SK-N-MC (cell line): ENCODE measurements around the gene SYTL1.

ENCODE experiments used
- DNase-seq: peaks from one replicate; pipeline ENCODE4 v3.0.0-alpha.2; 2011; ENCODE audit warnings: low read depth, low spot score
- H3K27ac ChIP-seq: fragments of 200-600 bp; sonication (generic); 2 replicates; pipeline ENCODE4 v1.5.1; 2016; ENCODE audit warnings: mixed run types
- H3K36me3 ChIP-seq: fragments of 200-600 bp; sonication (generic); 2 replicates; pipeline ENCODE4 v1.6.1; 2017; ENCODE audit warnings: antibody characterized with exemption, low read length, mixed read lengths; ENCODE audit not compliant: insufficient read depth
- H3K4me3 ChIP-seq: fragments of 200-600 bp; sonication (generic); 2 replicates; pipeline ENCODE4 v1.5.1; 2016
- H3K9ac ChIP-seq: fragments of 200-600 bp; sonication (generic); 2 replicates; pipeline ENCODE4 v1.8.0; 2017; ENCODE audit warnings: mixed run types, mixed read lengths; ENCODE audit not compliant: insufficient read length
- H3K9me3 ChIP-seq: fragments of 200-600 bp; sonication (generic); 2 replicates; pipeline ENCODE4 v1.6.1; 2017; ENCODE audit warnings: low read depth, mild to moderate bottlenecking, antibody characterized with exemption, low read length, moderate library complexity, mixed read lengths
- EZH2 ChIP-seq: fragments of 200-600 bp; sonication (generic); IDR thresholded peaks from one replicate; pipeline ENCODE4 v1.6.1; 2017; ENCODE audit warnings: antibody characterized with exemption
- FOXP2 ChIP-seq: optimal IDR thresholded peaks from 2 replicates; pipeline ENCODE3; 2011; ENCODE audit warnings: mild to moderate bottlenecking, moderate library complexity; ENCODE audit not compliant: insufficient read depth; ENCODE audit errors: extremely low read length, control extremely low read depth
- POLR2AphosphoS5 ChIP-seq: IDR thresholded peaks from 2 replicates; pipeline ENCODE4 v1.6.1; 2012; ENCODE audit warnings: mild to moderate bottlenecking, low read depth, low read length, borderline replicate concordance

Gene SYTL1

DNA sequence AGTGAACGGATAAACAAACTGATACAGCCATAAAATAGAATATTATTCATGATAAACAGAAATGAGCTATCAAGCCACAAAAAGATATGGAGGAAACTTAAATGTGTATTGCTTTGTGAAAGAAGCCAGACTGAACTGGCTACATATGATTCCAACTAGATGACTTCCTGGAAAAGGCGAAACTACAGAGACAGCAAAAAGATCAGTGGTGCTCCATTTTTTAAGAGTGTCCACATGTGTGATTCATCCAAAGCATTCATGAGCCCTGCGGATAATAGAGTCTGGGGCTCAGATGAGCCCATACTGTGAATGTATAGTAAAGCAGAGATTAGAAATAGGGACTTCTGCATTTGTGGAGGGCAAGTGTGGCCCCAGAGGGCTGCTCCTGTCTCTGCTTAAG lies 27.7 kb upstream of the SYTL1 start:
- no peak overlapping the region for H3K4me3 ChIP-seq
- DNase-seq = no peak
- H3K9ac ChIP-seq = no peak overlapping the region
- H3K27ac ChIP-seq = no peak overlapping the region
- TF ChIP-seq EZH2 (no peak), POLR2AphosphoS5 (no peak), FOXP2 (no peak)
- H3K36me3 ChIP-seq = no peaks in the 10 kb centered on the region
- no peaks in the 10 kb centered on the region for H3K9me3 ChIP-seq

DNA sequence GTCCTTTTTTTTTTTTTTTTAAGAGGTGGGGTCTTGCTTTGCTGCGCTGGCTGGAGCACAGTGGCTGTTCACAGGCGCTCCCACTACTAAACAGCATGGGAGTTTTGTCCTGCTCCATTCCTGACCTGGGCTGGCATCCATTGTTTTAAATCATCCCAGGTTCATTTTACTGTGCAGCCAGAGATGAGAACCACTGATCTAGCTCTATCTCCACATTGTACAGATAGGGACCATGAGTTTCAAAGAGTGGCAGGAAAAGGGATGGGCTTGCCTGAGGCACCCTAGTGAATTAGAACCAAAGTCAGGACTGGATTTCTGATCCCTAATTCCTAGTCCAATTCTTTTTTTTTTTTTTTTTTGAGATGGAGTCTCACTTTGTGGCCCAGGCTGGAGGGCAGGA lies 27.1 kb upstream of the SYTL1 start:
- Histone ChIP-seq H3K27ac (no peak overlapping the region), H3K36me3 (no peaks in the 10 kb centered on the region), H3K4me3 (no peak overlapping the region), H3K9me3 (no peaks in the 10 kb centered on the region), H3K9ac (no peak overlapping the region)
- no peak for DNase-seq
- TF ChIP-seq FOXP2 = no peak
- TF ChIP-seq EZH2 = no peak
- no peak for TF ChIP-seq POLR2AphosphoS5

DNA sequence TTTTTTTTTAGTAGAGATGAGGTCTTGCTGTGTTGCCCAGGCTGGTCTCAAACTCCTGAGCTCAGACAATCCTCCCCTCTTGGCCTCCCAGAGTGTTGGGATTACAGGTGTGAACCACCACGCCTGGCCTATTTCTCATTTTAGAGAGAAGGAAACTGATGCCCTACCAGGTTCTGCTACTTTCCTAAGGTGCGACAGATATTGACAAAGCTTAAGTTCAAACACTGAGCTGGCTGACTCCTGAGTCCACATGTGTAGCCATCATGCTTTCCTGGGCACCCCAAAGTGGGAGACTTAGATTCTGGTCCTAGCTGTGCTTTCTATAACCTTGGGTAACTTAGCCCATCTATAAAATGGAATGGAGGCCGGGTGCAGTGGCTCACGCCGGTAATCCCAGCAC lies 25.0 kb upstream of the SYTL1 start:
- no peak for TF ChIP-seq POLR2AphosphoS5
- TF ChIP-seq FOXP2 = no peak
- TF ChIP-seq EZH2 = no peak
- H3K9me3 ChIP-seq = no peaks in the 10 kb centered on the region
- H3K36me3 ChIP-seq = no peaks in the 10 kb centered on the region
- H3K4me3 ChIP-seq = no peak overlapping the region
- no peak for DNase-seq
- H3K27ac ChIP-seq = no peak overlapping the region
- no peak overlapping the region for H3K9ac ChIP-seq

DNA sequence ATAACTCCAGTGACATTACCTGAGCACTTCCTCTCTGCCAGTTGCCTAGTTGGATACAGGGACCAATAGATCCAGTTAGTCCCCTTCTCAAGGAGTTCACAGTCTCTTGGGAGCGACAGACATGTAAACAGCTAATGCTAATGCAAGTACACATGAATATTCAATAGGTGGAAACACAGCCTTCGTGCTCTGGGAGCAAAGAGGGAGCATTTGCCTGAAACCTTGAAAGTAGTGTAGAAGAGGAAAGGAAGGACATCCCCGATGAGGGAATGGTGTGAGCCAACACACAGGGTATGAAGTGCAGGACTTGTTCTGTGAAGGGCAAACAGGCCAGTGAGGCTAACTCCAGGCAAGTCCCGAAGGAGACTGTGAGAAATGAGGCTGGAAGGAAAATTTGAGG lies 23.7 kb upstream of the SYTL1 start:
- Histone ChIP-seq H3K36me3 (no peaks in the 10 kb centered on the region), H3K9me3 (no peaks in the 10 kb centered on the region), H3K9ac (peak overlapping the region; percentile 57), H3K4me3 (peak overlapping the region; percentile 68), H3K27ac (peak overlapping the region; percentile 76)
- TF ChIP-seq FOXP2 = peak; percentile 78
- TF ChIP-seq EZH2 = no peak
- no peak for TF ChIP-seq POLR2AphosphoS5
- peak; percentile 37 for DNase-seq

DNA sequence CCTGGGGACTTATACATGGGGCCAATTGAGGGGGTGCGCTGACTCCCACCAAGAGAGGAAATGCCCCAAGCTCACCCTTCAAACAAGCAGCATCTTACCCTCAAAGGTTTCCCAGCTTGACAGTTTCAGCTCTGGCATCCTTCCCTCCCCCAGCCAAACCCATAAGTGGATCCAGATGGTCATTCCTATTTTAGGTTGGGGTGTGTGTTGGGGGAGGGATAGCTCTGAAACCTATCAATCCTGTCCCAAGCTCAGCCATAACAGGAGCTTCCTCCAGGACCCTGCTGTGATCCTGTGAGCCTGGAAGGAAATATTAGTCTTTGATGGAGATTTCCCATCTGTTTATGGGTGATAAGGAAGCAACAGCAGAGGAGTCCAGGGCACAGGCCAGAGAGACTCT lies 23.2 kb upstream of the SYTL1 start:
- no peaks in the 10 kb centered on the region for H3K36me3 ChIP-seq
- peak overlapping the region; percentile 57 for H3K9ac ChIP-seq
- H3K9me3 ChIP-seq = no peaks in the 10 kb centered on the region
- no peak for TF ChIP-seq EZH2
- no peak for TF ChIP-seq FOXP2
- TF ChIP-seq POLR2AphosphoS5 = no peak
- H3K27ac ChIP-seq = peak overlapping the region; percentile 76
- DNase-seq = no peak
- H3K4me3 ChIP-seq = peak overlapping the region; percentile 68

DNA sequence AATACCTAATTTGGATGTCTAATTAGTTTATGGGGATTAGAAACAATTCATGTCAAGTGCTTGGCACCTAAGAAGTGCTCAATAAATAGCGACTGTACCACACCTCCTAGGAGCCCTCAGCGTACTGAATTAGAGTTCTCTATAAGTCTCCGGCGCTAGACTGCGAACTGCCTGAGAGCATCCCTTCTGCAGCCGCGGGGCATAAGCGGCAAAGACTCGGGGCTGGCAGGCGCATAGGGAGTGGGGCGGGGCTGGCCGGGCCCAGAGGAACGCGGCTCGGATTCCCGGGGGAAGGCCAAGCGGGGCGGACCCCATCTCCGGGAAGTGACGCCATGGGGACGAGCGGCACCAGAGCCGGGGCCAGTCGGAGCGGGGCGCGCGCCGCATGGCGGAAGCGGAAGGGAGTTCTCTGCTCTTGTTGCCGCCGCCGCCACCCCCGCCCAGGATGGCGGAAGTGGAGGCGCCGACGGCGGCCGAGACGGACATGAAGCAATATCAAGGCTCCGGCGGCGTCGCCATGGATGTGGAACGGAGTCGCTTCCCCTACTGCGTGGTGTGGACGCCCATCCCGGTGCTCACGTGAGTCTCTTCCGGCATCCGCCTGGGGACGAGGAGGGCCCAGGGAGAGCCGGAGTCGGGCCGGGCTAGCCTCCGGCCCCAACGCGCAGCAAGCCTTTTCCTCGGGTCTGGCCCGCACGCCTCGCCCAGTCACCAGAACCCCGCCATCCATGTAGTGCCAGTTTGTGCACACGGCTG lies 19.8 kb upstream of the SYTL1 start, which contains the start of gene TMEM222:
TMEM222 (plus strand) TSS at position 351 of the 756 bp plus-strand sequence; CDS start at position 386, 35 bp downstream.
- H3K9ac ChIP-seq = peak within 1 kb of the TSS; percentile 100
- peak within 1 kb of the TSS; percentile 90 for H3K27ac ChIP-seq
- TF ChIP-seq POLR2AphosphoS5 = peak; percentile 93
- TF ChIP-seq EZH2 = no peak
- no peak for TF ChIP-seq FOXP2
- no peaks in the 10 kb centered on the region for H3K9me3 ChIP-seq
- H3K36me3 ChIP-seq = peaks cover 26% of the 10 kb centered on the region
- H3K4me3 ChIP-seq = peak within 1 kb of the TSS; percentile 100
- peak; percentile 68 for DNase-seq

DNA sequence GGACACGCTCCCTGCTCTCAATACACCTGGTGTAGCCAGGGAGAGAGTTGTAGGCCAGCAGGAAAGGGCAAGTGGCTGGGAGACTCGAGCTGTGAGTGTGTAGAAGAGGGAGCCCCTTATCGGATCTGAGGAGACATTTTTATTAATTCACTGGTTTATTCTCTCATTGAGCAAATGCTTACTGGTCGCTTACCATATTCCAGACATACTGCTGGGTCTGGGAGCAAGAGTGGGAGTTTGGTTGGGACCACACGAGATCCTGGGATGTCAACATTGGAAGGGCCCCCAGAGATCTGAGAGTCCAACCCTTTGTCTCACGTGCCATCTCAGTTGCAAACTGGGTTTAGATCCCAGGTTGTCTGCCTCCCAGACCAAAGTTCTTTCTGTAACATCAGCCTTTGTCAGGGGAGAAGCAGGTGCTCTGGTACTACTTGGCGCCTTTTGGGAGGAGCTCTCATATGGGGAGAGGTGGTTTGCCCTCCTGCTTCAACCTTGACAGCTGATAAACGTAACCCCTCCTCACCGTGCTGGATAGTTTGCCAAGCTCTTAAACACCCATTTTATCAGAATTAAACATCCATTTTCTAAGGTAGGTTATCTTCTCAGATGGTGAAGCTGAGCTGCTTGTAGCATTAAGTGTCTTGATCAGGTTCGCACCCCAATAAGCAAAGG lies 19.1 kb upstream of the SYTL1 start:
- Histone ChIP-seq H3K9ac (peak overlapping the region; percentile 100), H3K36me3 (peaks cover 28% of the 10 kb centered on the region), H3K27ac (peak overlapping the region; percentile 90), H3K4me3 (peak overlapping the region; percentile 100), H3K9me3 (no peaks in the 10 kb centered on the region)
- DNase-seq = no peak
- TF ChIP-seq EZH2 (no peak), FOXP2 (no peak), POLR2AphosphoS5 (no peak)

DNA sequence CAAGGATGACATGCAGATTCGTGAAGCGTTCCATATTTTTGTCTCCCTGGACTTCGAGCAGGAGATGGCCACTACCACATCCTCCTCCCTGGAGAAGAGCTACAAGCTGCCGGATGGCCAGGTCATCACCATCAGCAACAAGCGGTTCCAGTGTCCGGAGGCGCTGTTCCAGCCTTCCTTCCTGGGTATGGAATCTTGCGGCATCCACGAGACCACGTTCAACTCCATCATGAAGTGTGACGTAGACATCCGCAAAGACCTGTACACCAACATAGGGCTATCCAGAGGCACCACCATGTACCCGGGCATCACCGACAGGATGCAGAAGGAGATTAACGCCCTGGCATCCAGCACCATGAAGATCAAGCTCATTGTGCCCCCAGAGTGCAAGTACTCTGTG lies 16.5 kb upstream of the SYTL1 start:
- no peak for TF ChIP-seq EZH2
- TF ChIP-seq FOXP2 = no peak
- TF ChIP-seq POLR2AphosphoS5 = no peak
- Histone ChIP-seq H3K9ac (no peak overlapping the region), H3K4me3 (no peak overlapping the region), H3K27ac (no peak overlapping the region), H3K36me3 (peaks cover 37% of the 10 kb centered on the region), H3K9me3 (no peaks in the 10 kb centered on the region)
- DNase-seq = no peak
